ENCODE measurements around the gene LILRA2.
"Not testable (repeated sequence)": the region's sequence is repeated elsewhere in the genome, so short reads cannot be mapped to it uniquely, and the experiment has no call there.

The LILRA2 gene

GRCh38 chr19:54573330-54573872, at the start of gene LILRA2:
LILRA2 (plus strand) TSS chr19:54573790; CDS start chr19:54573879, 89 bp downstream.
- no peak for DNase-seq (ENCODE audit: low spot score)

GRCh38 chr19:54525636-54526035, 48.0 kb upstream of the LILRA2 start:
- no peak for DNase-seq (ENCODE audit: low spot score)

- DNase-seq (ENCODE audit: low spot score), result no peak
These were observed 46.6 kb upstream of the LILRA2 start for GRCh38 chr19:54526972-54527371.

- no peak for DNase-seq (ENCODE audit: low spot score)
These were observed 42.7 kb upstream of the LILRA2 start for GRCh38 chr19:54530866-54531265.

DNA sequence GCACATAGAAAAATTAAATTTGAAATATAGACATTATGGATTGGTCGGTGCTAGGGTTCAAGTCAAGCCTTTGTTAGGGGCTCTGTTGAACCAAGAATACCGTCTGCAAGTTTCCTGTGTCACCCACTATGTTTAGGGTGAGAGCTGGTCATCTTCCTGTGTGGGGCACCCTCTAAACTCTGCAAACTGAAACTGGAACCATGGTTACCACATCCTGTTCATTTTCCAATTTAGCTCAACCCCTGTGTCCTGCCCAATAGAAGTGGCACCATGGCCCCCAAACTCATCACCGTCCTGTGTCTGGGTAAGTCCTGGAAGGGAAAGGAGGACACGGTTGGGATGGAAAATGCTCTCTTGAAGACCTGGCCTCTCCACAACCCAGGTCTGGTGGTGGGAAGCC, 41.1 kb upstream of the LILRA2 start:
- DNase-seq (ENCODE audit: low spot score), result no peak

DNA sequence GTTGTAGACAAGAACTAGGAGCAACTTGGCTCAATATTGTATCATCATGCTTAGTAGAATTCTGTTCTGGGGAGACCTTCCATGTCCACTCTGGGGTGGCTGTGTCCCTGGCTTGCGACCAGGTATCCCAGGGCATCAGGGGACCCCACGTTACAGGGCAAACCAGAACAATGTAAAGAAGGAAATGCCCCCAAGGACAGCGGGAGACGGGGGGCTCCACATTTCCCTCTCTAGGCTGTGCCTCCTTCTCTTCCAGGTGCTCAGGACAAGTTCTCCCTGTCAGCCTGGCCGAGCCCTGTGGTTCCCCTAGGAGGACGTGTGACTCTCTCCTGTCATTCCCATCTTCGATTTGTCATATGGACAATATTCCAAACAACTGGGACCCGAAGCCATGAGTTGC, 40.1 kb upstream of the LILRA2 start:
- DNase-seq (ENCODE audit: low spot score), result no peak

DNA sequence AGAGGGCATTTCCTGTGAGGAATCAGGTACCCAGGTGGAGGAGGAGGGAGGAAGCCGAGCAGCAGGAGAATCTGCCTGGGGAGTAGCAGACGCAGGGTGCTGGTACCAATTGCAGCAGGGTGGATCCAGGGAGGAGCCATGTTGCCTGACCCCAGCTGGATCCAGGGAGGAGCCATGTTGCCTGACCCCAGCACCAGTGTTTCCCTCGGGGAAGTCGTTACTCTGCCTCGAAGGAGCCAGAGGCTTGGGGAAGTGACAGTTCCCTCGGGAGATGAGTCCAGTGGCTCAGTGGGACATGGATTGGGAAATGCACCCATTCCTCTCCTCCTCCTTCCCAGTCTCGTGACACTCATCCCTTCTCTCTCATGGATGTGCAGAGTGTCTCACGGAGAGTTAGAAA, 39.4 kb upstream of the LILRA2 start:
- no peak for DNase-seq (ENCODE audit: low spot score)

DNA sequence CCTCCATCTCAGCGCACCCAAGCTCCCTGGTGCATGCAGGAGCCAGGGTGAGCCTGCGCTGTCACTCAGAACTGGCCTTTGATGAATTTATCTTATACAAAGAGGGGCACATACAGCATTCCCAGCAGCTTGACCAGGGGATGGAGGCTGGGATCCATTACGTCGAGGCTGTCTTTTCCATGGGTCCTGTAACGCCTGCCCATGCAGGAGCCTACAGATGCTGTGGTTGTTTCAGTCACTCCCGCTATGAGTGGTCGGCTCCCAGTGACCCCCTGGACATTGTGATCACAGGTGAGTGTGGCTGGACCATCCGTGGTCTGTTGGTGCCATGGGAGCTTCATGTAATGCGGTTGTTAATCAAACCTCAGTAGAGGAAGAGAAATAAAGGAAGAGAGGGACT, 38.0 kb upstream of the LILRA2 start:
- no peak for DNase-seq (ENCODE audit: low spot score)

GRCh38 chr19:54536956-54537355, 36.6 kb upstream of the LILRA2 start:
- DNase-seq (ENCODE audit: low spot score), result no peak

GRCh38 chr19:54541712-54542111, 31.9 kb upstream of the LILRA2 start:
- no peak for DNase-seq (ENCODE audit: low spot score)

DNA sequence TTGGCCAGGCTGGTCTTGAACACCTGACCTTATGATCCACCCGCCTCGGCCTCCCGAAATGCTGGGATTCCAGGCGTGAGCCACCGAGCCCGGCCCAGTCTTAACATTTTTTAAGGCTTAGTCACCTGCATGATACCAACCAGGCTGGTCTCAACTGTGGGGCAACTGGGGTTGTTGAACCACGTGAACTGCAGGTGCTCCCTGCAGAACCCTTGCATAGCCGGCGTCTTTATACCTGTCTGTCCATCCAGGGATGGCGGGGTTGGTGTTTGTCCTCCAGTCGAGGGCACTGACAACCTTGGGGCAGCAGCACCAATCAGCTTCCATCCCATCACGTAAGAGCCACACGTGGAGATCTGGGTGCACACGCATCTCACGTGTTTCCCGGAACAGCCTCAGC, 24.8 kb upstream of the LILRA2 start:
- no peak for DNase-seq (ENCODE audit: low spot score)

- DNase-seq (ENCODE audit: low spot score), result no peak
These were observed 24.4 kb upstream of the LILRA2 start for GRCh38 chr19:54549224-54549623.

DNA sequence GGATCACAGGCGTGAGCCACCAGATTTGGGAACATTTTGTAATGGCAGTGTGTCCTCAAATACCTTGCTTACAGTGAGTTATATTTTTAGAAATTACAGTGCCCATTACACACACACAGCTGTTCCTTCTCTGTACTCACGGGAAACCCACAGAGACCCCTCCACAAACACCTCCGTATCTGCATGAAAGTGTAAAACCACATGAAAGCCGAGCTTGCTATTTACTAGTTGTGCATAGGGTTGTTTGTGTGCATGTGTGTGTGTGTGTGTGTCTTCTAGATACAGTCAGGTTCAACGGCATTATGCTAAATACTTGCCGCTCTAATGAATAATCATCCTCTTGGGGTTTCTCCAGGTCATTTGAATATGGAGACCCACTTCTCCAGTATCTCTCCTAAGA, 22.3 kb upstream of the LILRA2 start:
- no peak for DNase-seq (ENCODE audit: low spot score)

- DNase-seq (ENCODE audit: low spot score), result no peak
These were observed 21.4 kb upstream of the LILRA2 start for GRCh38 chr19:54551950-54552912.

DNA sequence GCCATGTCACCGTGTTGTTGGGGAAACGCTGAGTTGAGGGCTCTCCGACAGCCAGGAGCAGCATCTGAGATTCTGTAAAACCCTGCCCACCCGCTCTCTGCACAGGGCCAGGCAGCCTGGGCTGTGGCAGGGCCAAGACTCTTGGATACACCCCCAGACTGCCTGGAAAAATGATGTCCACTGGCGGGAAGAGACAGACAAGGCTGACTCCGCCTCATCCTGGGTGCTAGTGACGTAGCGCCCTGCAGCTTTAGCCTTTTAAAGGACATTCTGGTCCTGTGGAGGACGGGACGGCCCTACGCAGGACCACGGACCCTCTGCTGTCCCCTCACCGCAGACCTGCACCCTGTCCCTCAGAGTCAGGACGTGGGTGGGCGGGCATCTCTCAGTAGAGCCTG, 20.7 kb upstream of the LILRA2 start:
- no peak for DNase-seq (ENCODE audit: low spot score)

DNA sequence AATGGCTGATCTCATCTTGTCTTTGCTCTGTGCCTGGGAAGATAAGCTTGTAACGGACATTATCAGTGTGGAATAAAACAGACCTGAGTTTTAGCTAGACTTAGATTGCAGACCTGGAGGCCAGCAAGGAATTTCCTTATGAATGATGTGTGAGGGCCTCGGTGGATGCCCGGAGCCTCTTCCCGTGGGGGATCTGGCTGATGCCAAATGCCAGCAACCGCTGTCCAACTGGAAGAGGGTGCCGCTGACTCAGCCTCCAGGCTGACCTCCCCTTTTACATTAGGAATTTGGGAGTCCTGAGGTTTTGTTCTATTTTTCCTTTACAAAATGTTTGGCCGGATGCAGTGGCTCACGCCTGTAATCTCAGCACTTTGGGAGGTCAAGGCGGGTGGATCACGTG, 19.6 kb upstream of the LILRA2 start:
- DNase-seq (ENCODE audit: low spot score), result no peak

- no peak for DNase-seq (ENCODE audit: low spot score)
These were observed 18.7 kb upstream of the LILRA2 start for GRCh38 chr19:54554896-54555295.

- no peak for DNase-seq (ENCODE audit: low spot score)
These were observed 17.4 kb upstream of the LILRA2 start for GRCh38 chr19:54556194-54556593.

GRCh38 chr19:54558339-54558738, 15.3 kb upstream of the LILRA2 start:
- no peak for DNase-seq (ENCODE audit: low spot score)

- DNase-seq (ENCODE audit: low spot score), result no peak
These were observed 12.7 kb upstream of the LILRA2 start for GRCh38 chr19:54560881-54561385.

GRCh38 chr19:54561840-54562239, 11.8 kb upstream of the LILRA2 start:
- no peak for DNase-seq (ENCODE audit: low spot score)

GRCh38 chr19:54563206-54563605, 10.4 kb upstream of the LILRA2 start:
- DNase-seq (ENCODE audit: low spot score), result not testable (repeated sequence)

DNA sequence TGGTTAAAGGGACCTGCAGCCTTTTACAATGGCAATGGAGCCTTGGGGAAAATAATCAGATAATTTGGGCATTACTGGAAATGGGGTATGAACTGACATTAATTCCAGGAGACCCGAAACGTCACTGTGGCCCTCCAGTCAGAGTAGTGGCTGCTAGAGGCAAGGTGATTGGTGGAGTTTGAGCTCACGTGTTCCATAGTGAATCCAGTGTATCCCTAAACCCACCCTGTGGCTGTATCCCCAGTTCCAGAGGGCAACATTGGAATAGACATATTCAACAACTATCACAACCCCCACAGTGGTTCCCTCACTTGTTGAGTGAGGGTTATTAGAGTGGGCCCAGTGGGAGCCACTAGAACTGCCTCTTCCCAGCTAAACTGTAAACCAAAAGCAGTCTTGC, 3.3 kb upstream of the LILRA2 start:
- DNase-seq (ENCODE audit: low spot score), result no peak

Data from AG20443 (cell line).